GM12892 (cell line): ENCODE results near the gene CRTAP.
"Not testable (repeated sequence)": the region's sequence is repeated elsewhere in the genome, so short reads cannot be mapped to it uniquely, and the experiment has no call there.

Source experiments
- DNase-seq: peaks from one replicate; pipeline ENCODE4 v3.0.0; 2011; ENCODE audit not compliant: insufficient read length
- FAIRE-seq: peaks from 2 replicates; lab custom pipeline; 2011; peaks lifted over from hg19 to GRCh38; lab: Jason Lieb, UNC
- POLR2A ChIP-seq: IDR thresholded peaks from 2 replicates; pipeline ENCODE4 v1.6.1; 2011; ENCODE audit warnings: low read depth, low read length, control low read depth
- POLR2AphosphoS5 ChIP-seq: IDR thresholded peaks from 2 replicates; pipeline ENCODE4 v1.6.1; 2011; ENCODE audit warnings: low read depth, low read length, control low read depth
- TAF1 ChIP-seq: IDR thresholded peaks from 2 replicates; pipeline ENCODE4 v1.6.1; 2011; ENCODE audit warnings: low read depth, mild to moderate bottlenecking, control low read depth, low read length, borderline replicate concordance

The CRTAP gene

GRCh38 chr3:33125840-33126239 lies 12.0 kb downstream of the CRTAP start:
- DNase-seq, result no peak
- no peak for FAIRE-seq

GRCh38 chr3:33128706-33129105 lies 14.9 kb downstream of the CRTAP start:
- FAIRE-seq, result no peak
- no peak for DNase-seq
- no peak for TF ChIP-seq POLR2A
- TF ChIP-seq TAF1, result no peak
- TF ChIP-seq POLR2AphosphoS5, result no peak

More at GRCh38 chr3:33125840-33126239, 12.0 kb downstream of the CRTAP start:
- TF ChIP-seq POLR2A, result no peak
- TF ChIP-seq POLR2AphosphoS5, result no peak
- TF ChIP-seq TAF1, result no peak

- DNase-seq (no peak), FAIRE-seq (no peak)
- TF ChIP-seq TAF1 (no peak), POLR2AphosphoS5 (no peak), POLR2A (no peak)
Measured at GRCh38 chr3:33130144-33130543, 16.3 kb downstream of the CRTAP start.

- DNase-seq, result peak; percentile 38
- FAIRE-seq, result peak; percentile 93
- TF ChIP-seq POLR2A (no peak), POLR2AphosphoS5 (no peak), TAF1 (no peak)
Measured at GRCh38 chr3:33131331-33132018, 17.7 kb downstream of the CRTAP start.

DNA sequence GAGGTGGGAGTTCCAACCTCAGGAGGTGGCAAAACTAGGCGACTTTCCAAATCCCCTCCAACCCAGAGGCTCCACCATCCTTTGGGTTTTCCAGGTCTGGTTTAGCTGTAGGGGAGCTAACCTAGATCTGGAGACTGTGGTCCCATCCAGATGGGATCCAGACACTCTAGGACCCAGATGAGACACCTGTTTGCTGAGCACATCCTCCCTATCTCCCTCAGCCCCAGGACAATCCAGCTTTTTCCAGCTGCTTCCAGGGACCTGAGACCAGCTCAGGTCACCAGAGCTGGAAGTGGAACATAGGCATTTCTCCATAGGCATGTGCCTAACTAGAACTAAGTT lies 18.2 kb downstream of the CRTAP start:
- TF ChIP-seq TAF1 (no peak), POLR2A (no peak), POLR2AphosphoS5 (no peak)
- DNase-seq (no peak), FAIRE-seq (no peak)

DNA sequence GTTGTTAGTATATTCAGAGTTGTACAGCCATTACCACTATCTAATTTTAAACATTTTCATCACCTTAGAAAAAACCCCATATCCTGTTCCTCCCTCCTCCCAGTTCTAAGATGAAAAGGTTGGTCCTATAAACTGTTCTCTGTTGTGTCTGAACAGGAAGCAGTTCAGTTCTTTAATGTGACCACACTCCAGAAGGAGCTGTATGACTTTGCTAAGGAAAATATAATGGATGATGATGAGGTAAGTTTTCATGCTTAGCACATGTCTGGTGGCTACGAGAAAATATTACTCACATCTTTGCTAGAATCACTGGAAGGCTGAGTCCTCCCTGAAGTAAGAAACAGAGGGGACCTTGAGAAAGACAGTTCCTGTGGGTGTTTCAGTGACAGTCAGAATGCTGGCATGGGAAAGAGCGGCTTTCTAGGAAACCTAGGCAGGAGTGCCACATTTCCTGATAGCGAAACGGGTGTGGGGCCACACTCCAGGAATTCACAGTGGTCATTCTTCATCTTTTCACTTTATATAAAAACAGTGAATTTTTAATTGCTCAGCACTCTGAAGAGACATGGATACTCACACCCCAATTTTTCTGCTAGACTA lies 20.3 kb downstream of the CRTAP start:
- DNase-seq (no peak), FAIRE-seq (no peak)
- TF ChIP-seq TAF1 (no peak), POLR2AphosphoS5 (no peak), POLR2A (no peak)

- DNase-seq (no peak), FAIRE-seq (no peak)
- TF ChIP-seq TAF1 (no peak), POLR2AphosphoS5 (no peak), POLR2A (no peak)
Measured at GRCh38 chr3:33137691-33138090, 23.9 kb downstream of the CRTAP start.

DNA sequence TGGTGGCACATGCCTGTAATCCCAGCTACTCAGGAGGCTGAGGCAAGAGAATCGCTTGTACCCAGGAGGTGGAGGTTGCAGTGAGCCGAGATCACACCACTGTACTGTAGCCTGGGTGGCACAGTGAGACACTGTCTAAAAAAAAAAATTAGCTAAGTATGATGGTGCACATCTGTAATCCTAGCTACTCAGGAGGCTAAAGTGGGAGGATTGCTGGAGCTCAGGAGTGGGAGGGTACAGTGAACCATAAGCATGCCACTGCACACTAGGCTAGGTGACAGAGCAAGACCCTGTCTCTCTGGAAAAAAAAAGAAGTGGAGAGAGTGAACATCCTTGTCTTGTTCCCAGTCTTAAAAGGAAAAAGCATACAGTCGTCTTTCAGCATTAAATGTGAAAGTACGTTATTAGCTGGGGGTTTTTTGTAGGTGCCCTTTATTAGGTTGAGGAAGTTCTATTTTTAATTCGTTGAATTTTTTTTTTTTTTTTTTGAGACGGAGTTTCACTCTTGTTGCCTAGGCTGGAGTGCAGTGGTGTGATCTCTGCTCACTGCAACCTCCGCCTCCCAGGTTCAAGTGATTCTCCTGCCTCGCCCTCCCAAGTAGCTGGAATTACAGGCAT lies 25.3 kb downstream of the CRTAP start:
- FAIRE-seq, DNase-seq: not testable (repeated sequence)

DNA sequence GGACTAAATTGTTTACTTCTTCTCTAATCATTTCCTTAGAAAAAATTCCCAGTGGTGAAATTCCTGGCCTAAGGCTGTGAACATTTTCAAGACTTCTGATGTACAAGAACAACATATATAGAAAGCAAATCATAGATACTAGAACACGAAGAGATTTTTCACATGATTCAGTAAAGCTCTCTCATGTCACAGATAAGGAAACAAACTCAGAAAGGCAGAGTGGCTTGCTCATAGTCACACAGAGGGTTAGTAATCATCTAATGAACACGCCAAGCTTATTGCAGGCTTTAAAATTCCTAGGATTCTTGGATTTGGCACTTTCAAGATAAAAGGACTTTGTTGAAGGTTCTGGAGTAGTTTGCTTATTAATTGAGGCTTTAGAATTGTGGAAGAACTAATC lies 26.2 kb downstream of the CRTAP start:
- FAIRE-seq (no peak), DNase-seq (no peak)
- TF ChIP-seq POLR2AphosphoS5, result no peak

GRCh38 chr3:33141006-33141405 lies 27.2 kb downstream of the CRTAP start:
- TF ChIP-seq POLR2A (no peak), TAF1 (no peak), POLR2AphosphoS5 (no peak)
- no peak for FAIRE-seq
- DNase-seq, result no peak

DNA sequence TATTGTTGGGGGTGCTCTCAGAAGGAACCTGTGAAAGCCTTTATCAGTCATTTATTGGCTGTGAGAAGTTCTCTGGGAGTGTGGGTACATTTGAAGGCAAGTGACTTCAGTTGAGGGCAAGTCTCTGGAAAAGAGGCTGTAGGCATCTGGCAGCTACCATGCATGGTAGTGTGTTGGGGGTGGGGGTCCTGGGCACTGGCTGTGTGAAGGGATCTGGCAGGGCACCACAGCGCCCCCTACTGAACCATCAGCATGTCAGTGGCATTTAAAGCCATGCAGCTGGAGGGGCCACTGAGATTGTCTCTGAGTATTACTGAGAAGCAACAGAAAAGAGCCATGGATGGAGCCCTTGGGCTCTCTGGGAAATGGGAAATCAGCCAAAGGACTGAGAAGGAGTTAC lies 30.6 kb downstream of the CRTAP start:
- TF ChIP-seq TAF1 (no peak), POLR2A (no peak), POLR2AphosphoS5 (no peak)
- DNase-seq (no peak), FAIRE-seq (no peak)

- TF ChIP-seq TAF1 (no peak), POLR2A (no peak), POLR2AphosphoS5 (no peak)
- no peak for FAIRE-seq
- no peak for DNase-seq
Measured at GRCh38 chr3:33145221-33145900, 31.5 kb downstream of the CRTAP start.
